Endothelial cell of hepatic sinusoid (primary cell): Measurements from ENCODE around the gene RBM6.
"Not testable (repeated sequence)": the region's sequence is repeated elsewhere in the genome, so short reads cannot be mapped to it uniquely, and the experiment has no call there.

Source experiments
- in situ Hi-C: cut with HindIII; loops from 2 replicates; pipeline ENCODE4 v1.10.0; 2017; ENCODE audit warnings: low sequenced_read_pairs

Gene RBM6

DNA sequence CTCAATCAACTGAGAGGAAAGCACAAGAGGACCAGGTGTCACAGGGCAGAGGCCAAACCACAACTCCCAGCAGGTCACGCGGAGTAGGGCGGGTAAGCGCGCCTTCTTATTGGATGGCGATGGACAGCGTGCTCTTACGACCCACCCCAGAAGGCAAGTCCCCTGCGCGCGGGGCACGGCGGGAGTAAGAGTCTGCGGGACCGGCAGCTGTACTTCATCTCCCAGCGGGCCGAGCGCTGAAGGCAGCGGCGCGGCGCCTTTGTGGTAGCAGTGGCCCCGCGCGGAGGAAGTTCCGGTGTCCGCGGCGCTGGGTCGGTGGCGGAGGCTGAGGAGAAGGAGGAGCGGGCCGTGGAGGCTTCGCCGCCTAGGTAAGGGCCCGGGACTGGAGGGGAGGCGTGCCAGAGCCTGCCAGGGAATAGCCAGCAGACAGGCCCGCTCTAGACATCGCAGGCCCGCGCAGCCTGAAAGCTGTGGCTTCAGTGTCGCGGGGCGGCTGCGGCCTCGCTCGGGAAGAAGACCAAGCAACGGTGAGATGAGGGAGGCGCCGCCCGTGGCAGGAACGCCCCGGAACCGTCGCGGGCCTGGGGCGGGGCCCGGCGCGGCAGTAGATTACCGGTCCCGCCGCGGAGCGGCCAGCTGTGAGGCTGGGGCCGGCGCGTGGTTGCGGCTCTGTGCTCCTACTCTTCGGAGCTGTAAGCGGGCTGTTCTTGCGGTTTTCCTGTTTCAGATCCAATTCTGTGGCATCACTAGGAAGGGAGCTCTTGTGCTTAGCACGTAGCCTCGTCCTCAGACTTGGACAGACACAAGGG lies at the start of gene RBM6:
RBM6 (plus strand) TSS at position 293 of the 809 bp plus-strand sequence. CDS start 22,492 bp downstream, outside the sequence.
- in situ Hi-C loops = no loop called here

DNA sequence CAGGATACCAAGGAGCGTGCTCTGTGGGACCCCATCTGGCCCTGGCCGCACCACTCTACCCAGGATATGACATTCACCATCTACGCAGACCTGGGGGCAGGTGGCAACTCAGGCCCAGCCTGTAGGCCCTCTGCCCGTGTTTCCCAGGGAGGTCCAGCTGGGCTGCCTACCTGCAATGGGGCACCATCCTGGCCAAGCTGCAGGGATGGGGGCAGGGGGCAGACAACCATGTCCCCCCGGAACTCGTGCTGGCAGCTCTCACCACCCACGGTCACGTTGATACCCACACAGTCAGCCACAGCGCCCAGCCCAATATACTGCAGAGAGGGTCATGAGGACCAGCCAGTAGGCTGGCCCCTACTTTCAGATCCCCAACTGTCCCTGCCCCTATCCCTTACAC lies 44.2 kb upstream of the RBM6 start:
- in situ Hi-C loops = no loop called here

- in situ Hi-C loops = no loop called here
Measured at GRCh38 chr3:49896345-49896744, 43.6 kb upstream of the RBM6 start.

DNA sequence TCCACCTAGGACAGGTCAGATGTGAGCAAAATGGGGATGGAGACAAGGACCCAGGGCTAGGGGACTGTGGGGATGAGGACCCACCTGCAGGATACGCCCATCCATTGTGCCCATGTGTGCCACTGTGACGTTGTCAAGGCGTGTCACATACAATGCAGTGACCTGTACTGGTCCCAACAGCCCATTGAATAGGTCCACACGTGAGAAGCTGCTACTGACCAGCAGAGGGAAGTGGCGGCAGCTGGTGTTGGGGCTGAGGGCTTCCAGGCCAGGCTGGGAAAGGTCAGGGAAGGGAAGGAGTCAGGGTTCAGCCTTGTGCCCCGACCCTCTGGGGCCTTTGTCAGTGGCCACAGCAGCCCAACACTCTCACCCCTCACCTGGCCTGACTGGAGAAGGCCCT lies 41.0 kb upstream of the RBM6 start:
- in situ Hi-C loops = no loop called here

DNA sequence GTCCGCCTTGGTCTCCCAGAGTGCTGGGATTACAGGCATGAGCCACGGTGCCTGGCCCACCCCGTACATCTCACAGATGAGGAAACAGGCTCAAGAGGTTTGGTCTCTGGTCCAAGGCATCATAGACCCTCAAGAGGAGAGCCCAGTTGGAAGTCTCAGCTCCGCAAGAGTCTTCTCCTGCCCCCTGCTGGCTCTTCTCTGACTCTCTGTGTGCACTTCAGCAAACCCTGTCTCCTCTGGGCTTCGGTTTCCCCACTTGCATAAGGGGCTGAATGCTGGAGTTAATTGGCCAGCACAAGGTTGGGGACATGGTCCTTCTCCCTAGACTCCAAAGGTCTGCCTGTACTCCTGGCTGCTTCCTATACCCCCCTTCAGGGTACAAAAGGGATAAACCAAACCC lies 40.1 kb upstream of the RBM6 start:
- in situ Hi-C loops = no loop called here

DNA sequence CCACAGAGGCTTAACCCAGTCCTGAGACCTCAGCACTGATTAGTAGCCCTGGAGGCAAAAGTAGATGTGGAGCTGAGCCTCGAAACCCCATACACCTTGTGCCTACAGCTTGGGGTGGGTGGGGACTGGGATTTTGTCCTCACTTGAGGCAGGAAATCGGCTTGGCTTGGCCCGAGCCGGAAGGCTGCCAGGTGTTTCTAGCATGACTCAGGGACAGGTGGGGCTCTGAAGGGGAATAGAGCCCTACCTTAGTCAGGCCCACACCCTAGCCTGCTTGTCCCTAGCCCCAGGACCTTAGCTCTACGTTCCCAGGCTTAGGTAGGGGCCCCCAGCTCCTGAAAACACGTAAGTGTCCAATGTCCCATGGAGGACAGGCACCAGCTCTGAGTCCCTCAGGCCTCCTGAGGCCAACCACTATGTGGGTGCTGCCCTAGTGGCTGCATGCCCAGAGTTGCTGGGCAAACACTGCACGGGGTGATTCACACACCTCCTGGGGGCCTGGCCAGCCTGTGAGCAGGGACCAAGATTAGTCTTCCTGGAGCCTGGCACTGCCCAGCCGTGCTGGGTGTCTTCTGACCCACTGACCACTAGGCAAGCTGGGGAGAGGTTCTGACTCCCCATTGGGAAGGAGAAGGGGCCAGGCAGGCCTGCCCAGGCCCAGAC lies 39.3 kb upstream of the RBM6 start:
- in situ Hi-C loops = no loop called here

DNA sequence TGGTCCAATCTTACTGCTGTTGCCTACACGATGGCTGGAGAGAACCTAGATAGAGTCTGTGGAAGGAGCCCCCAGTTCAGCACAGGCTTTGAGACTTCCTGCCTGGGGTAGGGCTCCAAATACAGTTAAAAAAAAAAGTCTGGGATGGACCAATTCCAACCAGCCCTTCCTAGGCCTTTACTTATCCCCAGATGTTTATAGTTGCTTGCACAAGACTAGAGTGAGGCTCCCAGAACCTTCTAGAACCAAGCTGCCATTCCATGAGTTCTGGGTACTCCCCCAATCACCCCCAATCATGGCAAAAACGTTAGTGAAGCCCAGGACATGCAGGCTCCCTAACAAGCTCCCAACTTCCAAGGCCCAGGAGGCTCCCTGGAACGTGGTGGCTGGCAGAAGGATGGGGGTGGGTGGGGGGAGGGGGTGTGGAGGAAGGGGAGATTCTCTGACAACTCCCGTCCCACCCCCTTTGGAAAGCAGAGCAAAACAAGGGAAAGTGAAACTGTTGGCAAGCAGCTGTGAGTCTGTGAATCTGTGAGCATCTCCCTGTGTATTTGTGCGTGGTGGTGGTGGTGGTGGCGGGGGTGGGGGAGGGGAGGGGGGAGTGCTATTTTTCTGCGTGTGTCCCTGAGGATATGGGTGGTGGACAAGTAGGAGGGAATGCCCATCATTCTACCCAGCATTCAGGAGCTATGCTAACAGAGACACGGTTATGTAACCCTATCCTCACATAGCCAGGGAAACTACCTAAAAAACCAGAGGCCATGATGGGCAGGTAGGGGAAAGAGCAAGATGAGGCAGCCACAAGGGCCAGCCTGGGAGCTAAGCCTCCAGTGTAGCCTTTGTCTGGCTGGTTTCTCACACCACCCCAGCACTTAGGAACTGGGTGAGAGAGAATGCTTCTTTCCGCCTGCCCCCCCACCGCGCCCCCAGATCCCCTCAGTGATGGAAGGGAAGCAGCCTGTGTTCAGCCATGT lies 38.3 kb upstream of the RBM6 start:
- in situ Hi-C loops = no loop called here

DNA sequence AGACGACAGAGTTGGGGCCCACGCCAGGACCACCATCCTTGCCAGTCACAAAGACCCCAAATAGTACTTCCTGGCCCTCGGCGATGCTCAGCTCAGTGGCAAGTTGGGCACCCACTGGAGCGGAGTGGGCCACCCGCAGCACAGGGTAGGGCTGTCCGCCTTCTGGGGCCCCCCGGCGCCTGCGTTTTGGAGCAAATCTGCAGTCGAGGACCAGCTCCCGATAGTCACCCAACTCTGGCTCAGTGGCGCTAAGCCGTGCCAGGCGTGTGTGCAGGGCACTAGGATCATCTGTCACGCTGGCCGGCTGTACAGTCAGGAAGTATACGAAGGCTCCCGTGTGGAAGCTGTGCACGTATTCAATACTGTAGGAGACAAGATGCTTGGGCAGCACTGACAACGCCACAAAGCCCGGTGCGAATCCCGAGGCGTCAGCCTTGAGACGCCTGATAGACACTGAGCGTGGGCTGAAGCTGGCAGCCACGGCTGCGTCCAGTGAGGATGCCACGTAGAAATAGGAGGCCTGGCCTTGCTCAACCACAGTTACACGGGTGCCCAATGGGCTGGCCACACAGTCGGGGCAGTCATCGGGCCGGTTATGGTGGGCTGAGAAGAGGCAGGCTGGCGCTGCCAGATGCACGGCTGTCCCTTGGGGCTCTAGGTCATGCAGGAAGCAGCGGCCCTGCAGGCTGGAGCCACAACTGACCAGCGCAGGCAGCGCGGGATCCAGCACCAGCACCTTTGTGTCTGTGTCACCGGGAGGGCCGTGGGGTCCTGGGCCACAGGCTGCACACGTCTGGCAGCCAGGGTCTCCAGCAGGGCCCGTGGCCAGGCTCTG lies 37.2 kb upstream of the RBM6 start:
- in situ Hi-C loops = no loop called here

- in situ Hi-C loops = no loop called here
Measured at GRCh38 chr3:49903451-49904424, 36.2 kb upstream of the RBM6 start, which contains the start of gene MST1R. Gene MST1R, minus strand, starts transcription at chr3:49903873. Its CDS starts 264 bp downstream, at chr3:49903609.

DNA sequence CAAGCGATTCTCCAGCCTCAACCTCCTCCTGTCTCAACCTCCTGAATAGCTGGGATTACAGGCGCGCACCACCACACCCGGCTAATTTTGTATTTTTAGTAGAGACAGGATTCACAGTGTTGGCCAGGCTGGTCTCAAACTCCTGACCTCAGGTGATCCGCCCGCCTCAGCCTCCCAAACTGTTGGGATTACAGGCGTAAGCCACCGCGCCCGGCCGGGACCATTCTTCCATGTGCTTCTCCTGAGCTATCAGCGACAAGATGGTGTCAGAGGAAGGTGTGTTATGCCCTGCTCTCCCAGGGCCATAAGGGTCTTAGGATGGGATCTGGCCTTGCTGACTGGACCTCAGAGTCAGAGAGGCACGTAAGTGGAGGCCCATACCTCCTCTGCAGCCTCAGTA lies 35.5 kb upstream of the RBM6 start:
- in situ Hi-C loops = not testable (repeated sequence)

DNA sequence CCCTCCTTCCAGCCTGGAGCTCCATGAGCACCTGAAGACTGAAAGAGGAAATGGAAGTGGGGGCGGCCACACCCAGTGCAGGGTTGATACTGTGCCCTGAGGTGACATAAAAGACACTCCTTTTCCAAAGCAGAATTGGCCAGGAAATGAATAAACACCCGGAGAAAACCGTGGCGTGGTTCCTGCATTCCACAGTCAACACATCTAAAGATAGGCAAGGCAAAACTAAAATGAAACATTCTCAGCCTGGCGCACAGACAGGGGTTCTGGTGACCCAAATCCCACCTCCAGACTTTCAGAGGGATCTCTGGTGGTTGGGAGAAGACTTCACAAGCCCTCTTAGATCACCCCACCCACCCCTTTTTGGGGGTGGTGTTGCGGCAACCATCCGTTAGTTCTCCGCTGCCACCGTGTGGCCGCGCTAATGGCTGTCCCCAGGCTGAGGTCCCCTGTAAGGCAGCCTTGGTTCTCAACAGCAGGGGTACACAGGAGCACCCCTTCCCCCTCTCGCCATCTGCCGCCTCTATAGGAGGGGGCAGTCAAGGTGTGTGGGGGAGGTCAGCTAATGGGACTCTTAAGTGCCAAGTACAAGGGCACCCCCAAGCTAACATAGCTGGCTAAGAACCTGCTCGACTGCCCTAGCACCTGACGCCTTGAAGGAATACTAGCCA lies 33.7 kb upstream of the RBM6 start:
- in situ Hi-C loops = no loop called here

GRCh38 chr3:49908373-49909199 lies 31.4 kb upstream of the RBM6 start:
- in situ Hi-C loops = no loop called here

DNA sequence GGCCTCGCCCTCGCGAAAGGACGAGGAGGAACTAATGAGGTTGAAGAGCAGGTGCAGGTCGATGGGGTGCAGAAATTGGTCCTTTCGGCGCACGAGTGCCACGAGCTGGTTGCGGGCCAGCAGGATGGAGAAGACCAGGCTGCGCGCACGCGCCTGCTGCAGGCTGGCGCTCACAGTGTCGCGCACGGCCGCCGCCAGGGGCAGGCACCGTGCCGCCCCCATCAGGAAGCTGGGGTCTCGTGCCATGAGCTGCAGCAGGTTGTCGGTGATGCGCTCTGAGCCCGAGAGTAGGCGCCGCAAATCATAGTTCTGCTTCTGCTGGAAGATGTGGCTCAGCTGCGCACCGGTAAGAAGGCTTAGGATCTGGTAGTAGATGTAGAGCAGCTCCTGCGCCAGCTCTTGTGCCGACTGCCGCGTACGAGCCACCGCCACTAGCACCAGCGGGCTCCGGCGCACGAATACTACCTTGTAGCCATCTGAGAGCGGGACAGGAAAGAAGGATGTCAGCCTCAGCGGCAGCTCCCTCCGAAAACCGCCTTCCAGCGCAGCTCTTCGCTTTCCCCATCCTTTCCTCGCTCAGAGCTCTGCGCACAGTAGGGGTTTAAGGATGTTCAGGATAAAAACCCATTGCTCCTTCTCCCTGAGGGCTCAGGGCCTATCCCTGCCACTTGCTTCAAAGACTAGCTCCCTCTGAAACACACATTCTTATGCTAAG lies 29.4 kb upstream of the RBM6 start:
- in situ Hi-C loops = no loop called here

DNA sequence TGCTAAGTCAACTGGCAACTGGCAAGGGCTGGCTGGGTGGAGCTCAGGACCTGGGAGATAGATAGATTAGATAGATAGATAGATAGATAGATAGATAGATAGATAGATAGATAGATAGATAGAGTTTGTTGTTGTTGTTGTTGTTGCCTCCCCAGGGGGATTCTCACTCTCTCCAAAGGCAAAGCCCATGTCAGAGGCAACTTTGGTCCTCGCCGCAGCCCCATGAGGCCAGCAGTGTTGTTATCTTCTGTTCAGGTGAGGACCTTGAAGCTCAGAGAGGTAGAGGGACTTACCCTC lies 28.9 kb upstream of the RBM6 start:
- in situ Hi-C loops = no loop called here

GRCh38 chr3:49911611-49912010 lies 28.3 kb upstream of the RBM6 start:
- in situ Hi-C loops = no loop called here

- in situ Hi-C loops = no loop called here
Measured at GRCh38 chr3:49912881-49913281, 27.1 kb upstream of the RBM6 start.

GRCh38 chr3:49914906-49915305 lies 25.0 kb upstream of the RBM6 start:
- in situ Hi-C loops = no loop called here
